ENCODE measurements around the gene MICAL3. TPM values are rescaled to one million over a fixed set of nuclear protein-coding genes. Genes with fewer than 3 reads are reported as not detected.

Gene MICAL3
- total and polyA plus RNA-seq, 9 of the 15 experiments (the other 6 are each of a cell fraction or from before 2014, with no cell fraction given) = 0.53 to 32.1 (median 12.3) TPM

- TF ChIP-seq, protein P1, sequence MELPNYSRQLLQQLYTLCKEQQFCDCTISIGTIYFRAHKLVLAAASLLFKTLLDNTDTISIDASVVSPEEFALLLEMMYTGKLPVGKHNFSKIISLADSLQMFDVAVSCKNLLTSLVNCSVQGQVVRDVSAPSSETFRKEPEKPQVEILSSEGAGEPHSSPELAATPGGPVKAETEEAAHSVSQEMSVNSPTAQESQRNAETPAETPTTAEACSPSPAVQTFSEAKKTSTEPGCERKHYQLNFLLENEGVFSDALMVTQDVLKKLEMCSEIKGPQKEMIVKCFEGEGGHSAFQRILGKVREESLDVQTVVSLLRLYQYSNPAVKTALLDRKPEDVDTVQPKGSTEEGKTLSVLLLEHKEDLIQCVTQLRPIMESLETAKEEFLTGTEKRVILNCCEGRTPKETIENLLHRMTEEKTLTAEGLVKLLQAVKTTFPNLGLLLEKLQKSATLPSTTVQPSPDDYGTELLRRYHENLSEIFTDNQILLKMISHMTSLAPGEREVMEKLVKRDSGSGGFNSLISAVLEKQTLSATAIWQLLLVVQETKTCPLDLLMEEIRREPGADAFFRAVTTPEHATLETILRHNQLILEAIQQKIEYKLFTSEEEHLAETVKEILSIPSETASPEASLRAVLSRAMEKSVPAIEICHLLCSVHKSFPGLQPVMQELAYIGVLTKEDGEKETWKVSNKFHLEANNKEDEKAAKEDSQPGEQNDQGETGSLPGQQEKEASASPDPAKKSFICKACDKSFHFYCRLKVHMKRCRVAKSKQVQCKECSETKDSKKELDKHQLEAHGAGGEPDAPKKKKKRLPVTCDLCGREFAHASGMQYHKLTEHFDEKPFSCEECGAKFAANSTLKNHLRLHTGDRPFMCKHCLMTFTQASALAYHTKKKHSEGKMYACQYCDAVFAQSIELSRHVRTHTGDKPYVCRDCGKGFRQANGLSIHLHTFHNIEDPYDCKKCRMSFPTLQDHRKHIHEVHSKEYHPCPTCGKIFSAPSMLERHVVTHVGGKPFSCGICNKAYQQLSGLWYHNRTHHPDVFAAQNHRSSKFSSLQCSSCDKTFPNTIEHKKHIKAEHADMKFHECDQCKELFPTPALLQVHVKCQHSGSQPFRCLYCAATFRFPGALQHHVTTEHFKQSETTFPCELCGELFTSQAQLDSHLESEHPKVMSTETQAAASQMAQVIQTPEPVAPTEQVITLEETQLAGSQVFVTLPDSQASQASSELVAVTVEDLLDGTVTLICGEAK (IDR thresholded peaks at IDR 0.05) = no peak
- TF ChIP-seq, protein P1 (CRISPR knock-in tag; IDR thresholded peaks at IDR 0.05) = no peak
- TF ChIP-seq RAD21 (CRISPR knock-in tag; conservative IDR thresholded peaks at IDR 0.05 in 1 of 2, IDR thresholded peaks at IDR 0.05 in 1 of 2) = no peak
- no peak for TF ChIP-seq ZMIZ1 (IDR thresholded peaks at IDR 0.05; ENCODE audit: low read depth in 2 of 2, low read length in 2 of 2)
- TF ChIP-seq XRCC5 (IDR thresholded peaks at IDR 0.05; ENCODE audit: low read depth, low read length) = no peak
- TF ChIP-seq SMAD4 (CRISPR knock-in tag; conservative IDR thresholded peaks at IDR 0.05) = no peak
Observed at GRCh38 chr22:18044548-18045271, 20.3 kb upstream of the MICAL3 start (continued).

Data from K562 (cell line).